Measurements from ENCODE around the gene METTL22.

The METTL22 gene

DNA sequence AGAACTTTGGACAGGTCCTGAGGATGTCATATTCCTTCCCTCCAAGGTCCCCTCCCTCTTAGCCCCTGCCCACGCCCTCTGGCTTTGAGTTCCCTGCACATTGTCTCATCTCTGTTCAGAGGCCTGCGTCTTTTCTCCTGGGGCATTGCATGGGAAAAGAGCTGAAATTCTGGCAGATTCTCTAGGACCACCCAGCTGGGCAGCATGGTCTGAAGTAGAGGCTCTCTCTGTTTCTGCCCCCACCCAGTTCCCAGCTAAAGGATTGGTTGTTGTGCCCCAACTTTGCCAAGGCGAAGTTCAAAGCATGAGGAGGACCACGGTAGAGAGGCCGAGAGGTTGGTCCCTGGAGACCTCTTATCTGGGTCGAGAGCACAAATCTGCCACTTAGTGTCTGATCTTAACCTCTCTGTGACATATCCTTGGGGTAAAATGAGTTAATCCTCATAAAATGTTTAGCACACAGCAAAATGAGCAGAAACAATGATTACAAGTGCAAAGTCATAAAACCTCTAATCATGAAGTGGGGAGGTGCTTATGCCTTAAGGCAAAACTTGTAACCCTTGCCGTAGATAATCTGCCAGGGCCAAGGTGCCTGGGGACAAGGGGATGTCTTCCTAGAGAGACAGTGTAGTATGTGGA, 55.4 kb downstream of the METTL22 start:
- H2AFZ ChIP-seq (ENCODE audit: low read depth, low read length), result no peak overlapping the region
- H3K9ac ChIP-seq (ENCODE audit: low read length), result no peak overlapping the region
- H3K36me3 ChIP-seq (replicated peaks; ENCODE audit: low read depth, low read length), result no peaks in the 10 kb centered on the region
- no peaks in the 10 kb centered on the region for H3K9me3 ChIP-seq (ENCODE audit: insufficient read depth, low read length)
- TF ChIP-seq EZH2phosphoT487 (IDR thresholded peaks at IDR 0.05; ENCODE audit: low read depth), result no peak
- TF ChIP-seq, protein P1, sequence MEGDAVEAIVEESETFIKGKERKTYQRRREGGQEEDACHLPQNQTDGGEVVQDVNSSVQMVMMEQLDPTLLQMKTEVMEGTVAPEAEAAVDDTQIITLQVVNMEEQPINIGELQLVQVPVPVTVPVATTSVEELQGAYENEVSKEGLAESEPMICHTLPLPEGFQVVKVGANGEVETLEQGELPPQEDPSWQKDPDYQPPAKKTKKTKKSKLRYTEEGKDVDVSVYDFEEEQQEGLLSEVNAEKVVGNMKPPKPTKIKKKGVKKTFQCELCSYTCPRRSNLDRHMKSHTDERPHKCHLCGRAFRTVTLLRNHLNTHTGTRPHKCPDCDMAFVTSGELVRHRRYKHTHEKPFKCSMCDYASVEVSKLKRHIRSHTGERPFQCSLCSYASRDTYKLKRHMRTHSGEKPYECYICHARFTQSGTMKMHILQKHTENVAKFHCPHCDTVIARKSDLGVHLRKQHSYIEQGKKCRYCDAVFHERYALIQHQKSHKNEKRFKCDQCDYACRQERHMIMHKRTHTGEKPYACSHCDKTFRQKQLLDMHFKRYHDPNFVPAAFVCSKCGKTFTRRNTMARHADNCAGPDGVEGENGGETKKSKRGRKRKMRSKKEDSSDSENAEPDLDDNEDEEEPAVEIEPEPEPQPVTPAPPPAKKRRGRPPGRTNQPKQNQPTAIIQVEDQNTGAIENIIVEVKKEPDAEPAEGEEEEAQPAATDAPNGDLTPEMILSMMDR (IDR thresholded peaks at IDR 0.05; ENCODE audit: low read depth, low read length), result no peak
- H3K27ac ChIP-seq (ENCODE audit: low read length), result no peak overlapping the region
- H3K27me3 ChIP-seq (ENCODE audit: low read depth, low read length), result peaks cover 9% of the 10 kb centered on the region; the same call in 1 of the 2 replicates
- no peak overlapping the region for H3K4me3 ChIP-seq (ENCODE audit: low read length)
- no peak overlapping the region for H3K4me2 ChIP-seq (ENCODE audit: low read length)
- H3K4me1 ChIP-seq (ENCODE audit: low read length), result peaks cover 11% of the 10 kb centered on the region
- H3K79me2 ChIP-seq (ENCODE audit: low read length), result no peaks in the 10 kb centered on the region
- H4K20me1 ChIP-seq (ENCODE audit: insufficient read depth, low read length), result no peaks in the 10 kb centered on the region

GRCh38 chr16:8677481-8677880, 56.0 kb downstream of the METTL22 start:
- H2AFZ ChIP-seq (ENCODE audit: low read depth, low read length), result no peak overlapping the region
- no peak overlapping the region for H3K9ac ChIP-seq (ENCODE audit: low read length)
- H3K4me3 ChIP-seq (ENCODE audit: low read length), result no peak overlapping the region
- TF ChIP-seq, protein P1 (IDR thresholded peaks at IDR 0.05; ENCODE audit: low read depth, low read length), result no peak
- TF ChIP-seq EZH2phosphoT487 (IDR thresholded peaks at IDR 0.05; ENCODE audit: low read depth), result no peak
- H3K27me3 ChIP-seq (ENCODE audit: low read depth, low read length), result peaks cover 9% of the 10 kb centered on the region; the same call in 1 of the 2 replicates
- H3K4me2 ChIP-seq (ENCODE audit: low read length), result no peak overlapping the region
- no peaks in the 10 kb centered on the region for H4K20me1 ChIP-seq (ENCODE audit: insufficient read depth, low read length)
- H3K9me3 ChIP-seq (ENCODE audit: insufficient read depth, low read length), result no peaks in the 10 kb centered on the region
- peaks cover 11% of the 10 kb centered on the region for H3K4me1 ChIP-seq (ENCODE audit: low read length)
- H3K36me3 ChIP-seq (replicated peaks; ENCODE audit: low read depth, low read length), result no peaks in the 10 kb centered on the region
- H3K27ac ChIP-seq (ENCODE audit: low read length), result no peak overlapping the region
- H3K79me2 ChIP-seq (ENCODE audit: low read length), result no peaks in the 10 kb centered on the region

GRCh38 chr16:8678068-8678927, 56.8 kb downstream of the METTL22 start:
- no peaks in the 10 kb centered on the region for H4K20me1 ChIP-seq (ENCODE audit: insufficient read depth, low read length)
- H3K9ac ChIP-seq (ENCODE audit: low read length), result no peak overlapping the region
- no peaks in the 10 kb centered on the region for H3K9me3 ChIP-seq (ENCODE audit: insufficient read depth, low read length)
- peaks cover 9% of the 10 kb centered on the region; the same call in 1 of the 2 replicates for H3K27me3 ChIP-seq (ENCODE audit: low read depth, low read length)
- no peak overlapping the region for H2AFZ ChIP-seq (ENCODE audit: low read depth, low read length)
- no peaks in the 10 kb centered on the region for H3K79me2 ChIP-seq (ENCODE audit: low read length)
- H3K36me3 ChIP-seq (replicated peaks; ENCODE audit: low read depth, low read length), result no peaks in the 10 kb centered on the region
- no peak overlapping the region for H3K4me2 ChIP-seq (ENCODE audit: low read length)
- H3K4me3 ChIP-seq (ENCODE audit: low read length), result no peak overlapping the region
- no peak for TF ChIP-seq EZH2phosphoT487 (IDR thresholded peaks at IDR 0.05; ENCODE audit: low read depth)
- TF ChIP-seq, protein P1 (IDR thresholded peaks at IDR 0.05; ENCODE audit: low read depth, low read length), result no peak
- H3K4me1 ChIP-seq (ENCODE audit: low read length), result peaks cover 11% of the 10 kb centered on the region
- no peak overlapping the region for H3K27ac ChIP-seq (ENCODE audit: low read length)

DNA sequence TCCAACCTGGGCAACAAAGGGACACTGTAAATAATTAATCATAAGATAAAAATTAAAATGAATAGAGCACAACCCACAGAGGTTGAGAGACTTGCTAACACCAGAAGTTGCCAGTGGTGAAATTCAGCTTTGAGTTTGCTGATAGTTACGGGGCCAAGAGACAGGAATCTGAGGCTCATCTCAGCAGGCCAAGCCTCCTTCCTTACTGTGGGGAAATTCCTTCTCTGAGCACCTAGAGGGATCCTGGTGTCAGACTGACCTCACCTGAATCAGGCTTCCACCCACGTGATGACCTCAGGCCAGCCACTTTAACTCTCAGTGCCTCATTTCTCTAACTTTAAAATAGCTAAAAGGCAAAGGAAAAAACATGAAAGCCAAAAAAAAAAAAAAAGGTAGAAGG, 57.7 kb downstream of the METTL22 start:
- H3K27me3 ChIP-seq (ENCODE audit: low read depth, low read length), result peaks cover 9% of the 10 kb centered on the region; the same call in 1 of the 2 replicates
- no peaks in the 10 kb centered on the region for H3K79me2 ChIP-seq (ENCODE audit: low read length)
- no peaks in the 10 kb centered on the region for H4K20me1 ChIP-seq (ENCODE audit: insufficient read depth, low read length)
- no peak overlapping the region for H3K9ac ChIP-seq (ENCODE audit: low read length)
- no peaks in the 10 kb centered on the region for H3K9me3 ChIP-seq (ENCODE audit: insufficient read depth, low read length)
- H3K4me2 ChIP-seq (ENCODE audit: low read length), result no peak overlapping the region
- H3K4me1 ChIP-seq (ENCODE audit: low read length), result peaks cover 8% of the 10 kb centered on the region
- H3K27ac ChIP-seq (ENCODE audit: low read length), result no peak overlapping the region
- no peak overlapping the region for H3K4me3 ChIP-seq (ENCODE audit: low read length)
- TF ChIP-seq EZH2phosphoT487 (IDR thresholded peaks at IDR 0.05; ENCODE audit: low read depth), result no peak
- TF ChIP-seq, protein P1 (IDR thresholded peaks at IDR 0.05; ENCODE audit: low read depth, low read length), result no peak
- H3K36me3 ChIP-seq (replicated peaks; ENCODE audit: low read depth, low read length), result no peaks in the 10 kb centered on the region
- no peak overlapping the region for H2AFZ ChIP-seq (ENCODE audit: low read depth, low read length)
